ENCODE results near the gene CFAP61. TPM values are rescaled to one million over a fixed set of nuclear protein-coding genes. Genes with fewer than 3 reads are reported as not detected.

The CFAP61 gene
- total RNA-seq, 1 donor from 2014 or later, result not detected

- ATAC-seq (no peak), DNase-seq (no peak)
- peaks cover 4% of the 10 kb centered on the region for H3K27me3 ChIP-seq
- no peaks in the 10 kb centered on the region for H3K4me1 ChIP-seq
- no peaks in the 10 kb centered on the region for H3K36me3 ChIP-seq
- H3K27ac ChIP-seq, result no peak overlapping the region
- no peaks in the 10 kb centered on the region for H3K9me3 ChIP-seq
- H3K4me3 ChIP-seq, result no peak overlapping the region
- intact Hi-C loops (cut with DNase I), result loop anchor here (10.0 kb wide), 1 partner anchor 150 kb away; no protein-coding TSS in a partner anchor
- no peak for TF ChIP-seq CTCF (IDR thresholded peaks at IDR 0.05)
Observed at GRCh38 chr20:20085071-20085470, 32.7 kb downstream of the CFAP61 start.

GRCh38 chr20:20085812-20086211 is 33.5 kb downstream of the CFAP61 start:
- no peaks in the 10 kb centered on the region for H3K36me3 ChIP-seq
- intact Hi-C loops (cut with DNase I), result loop anchor here (10.0 kb wide), 1 partner anchor 149 kb away; no protein-coding TSS in a partner anchor
- no peak overlapping the region for H3K4me3 ChIP-seq
- ATAC-seq (peak; percentile 87), DNase-seq (no peak)
- peaks cover 4% of the 10 kb centered on the region for H3K27me3 ChIP-seq
- no peaks in the 10 kb centered on the region for H3K4me1 ChIP-seq
- no peaks in the 10 kb centered on the region for H3K9me3 ChIP-seq
- H3K27ac ChIP-seq, result no peak overlapping the region
- TF ChIP-seq CTCF (IDR thresholded peaks at IDR 0.05), result no peak

GRCh38 chr20:20089018-20089417 is 36.7 kb downstream of the CFAP61 start:
- Histone ChIP-seq H3K4me1 (no peaks in the 10 kb centered on the region), H3K36me3 (no peaks in the 10 kb centered on the region), H3K9me3 (no peaks in the 10 kb centered on the region), H3K4me3 (no peak overlapping the region), H3K27me3 (no peaks in the 10 kb centered on the region), H3K27ac (no peak overlapping the region)
- intact Hi-C loops (cut with DNase I), result loop anchor here (10.0 kb wide), 1 partner anchor 146 kb away; no protein-coding TSS in a partner anchor
- ATAC-seq (peak; percentile 56), DNase-seq (no peak)
- no peak for TF ChIP-seq CTCF (IDR thresholded peaks at IDR 0.05)

GRCh38 chr20:20089939-20090338 is 37.6 kb downstream of the CFAP61 start:
- no peaks in the 10 kb centered on the region for H3K4me1 ChIP-seq
- no peak for TF ChIP-seq CTCF (IDR thresholded peaks at IDR 0.05)
- ATAC-seq (peak; percentile 26), DNase-seq (no peak)
- H3K27ac ChIP-seq, result no peak overlapping the region
- H3K9me3 ChIP-seq, result no peaks in the 10 kb centered on the region
- H3K36me3 ChIP-seq, result no peaks in the 10 kb centered on the region
- intact Hi-C loops (cut with DNase I), result loop anchor here (10.0 kb wide), 1 partner anchor 145 kb away; no protein-coding TSS in a partner anchor
- no peaks in the 10 kb centered on the region for H3K27me3 ChIP-seq
- H3K4me3 ChIP-seq, result no peak overlapping the region

GRCh38 chr20:20092827-20093226 is 40.5 kb downstream of the CFAP61 start:
- Histone ChIP-seq H3K36me3 (no peaks in the 10 kb centered on the region), H3K27ac (no peak overlapping the region), H3K4me1 (no peaks in the 10 kb centered on the region), H3K9me3 (no peaks in the 10 kb centered on the region), H3K4me3 (no peak overlapping the region), H3K27me3 (no peaks in the 10 kb centered on the region)
- ATAC-seq, result no peak
- no peak for DNase-seq
- no peak for TF ChIP-seq CTCF (IDR thresholded peaks at IDR 0.05)
- intact Hi-C loops (cut with DNase I), result no loop called here

GRCh38 chr20:20094410-20094809 is 42.1 kb downstream of the CFAP61 start:
- Histone ChIP-seq H3K27me3 (no peaks in the 10 kb centered on the region), H3K4me3 (no peak overlapping the region), H3K4me1 (no peaks in the 10 kb centered on the region), H3K9me3 (no peaks in the 10 kb centered on the region), H3K36me3 (no peaks in the 10 kb centered on the region), H3K27ac (no peak overlapping the region)
- no peak for ATAC-seq
- no peak for DNase-seq
- intact Hi-C loops (cut with DNase I), result no loop called here
- no peak for TF ChIP-seq CTCF (IDR thresholded peaks at IDR 0.05)

Measured in upper lobe of right lung (tissue), 1 donor.